Mucosa of descending colon (tissue), 3 donors: ENCODE results near the gene FRMD1. TPM values are rescaled to one million over a fixed set of nuclear protein-coding genes. Genes with fewer than 3 reads are reported as not detected.

Experiments
- ATAC-seq: fragments of 200-7000 bp; cut with Tn5 transposase; one replicate; pipeline ENCODE4 v1.9.1; 2020; ENCODE audit warnings: mild to moderate bottlenecking, moderate library complexity
- DNase-seq, 3 donors: peaks; one replicate each; pipeline ENCODE4 v3.0.0-alpha.2; 2020
- H3K36me3 ChIP-seq: fragments of 200-600 bp; one replicate; pipeline ENCODE4 v1.8.0; 2021; ENCODE audit warnings: low read depth, mild to moderate bottlenecking
- H3K4me1 ChIP-seq: fragments of 200-600 bp; one replicate; pipeline ENCODE4 v1.8.0; 2021; ENCODE audit warnings: low read depth, mild to moderate bottlenecking
- H3K4me3 ChIP-seq: fragments of 200-600 bp; one replicate; pipeline ENCODE4 v1.8.0; 2021; ENCODE audit warnings: mild to moderate bottlenecking
- H3K9me3 ChIP-seq: fragments of 200-600 bp; one replicate; pipeline ENCODE4 v1.8.0; 2021; ENCODE audit warnings: mild to moderate bottlenecking
- CTCF ChIP-seq: fragments of 200-600 bp; IDR thresholded peaks from one replicate; pipeline ENCODE4 v1.8.0; 2022; ENCODE audit warnings: antibody characterized with exemption, mild to moderate bottlenecking
- intact Hi-C, 2 donors: fragments of 100-400 bp; cut with DNase I in 1 of 2; cut with micrococcal nuclease in 1 of 2; formaldehyde crosslinking; loops; one replicate each; pipeline versions ENCODE4 v1.11.0 to v1.11.1; 2022; cut with DNase I, micrococcal nuclease
- total RNA-seq, 3 donors: library from RNA; stranded (reverse); fragmentation: NEBNext Ultra II Directional in 2 of 3; extraction: Animal tissue kit (Norgen Biotek cat#: 25700) in 2 of 3; gene quantifications; one replicate each; pipeline versions ENCODE4 v1.2.1 to v1.2.4, GENCODE V29; 2021 to 2023
- donor health status: DM: no; HTN: no; CAD: no; lungs with moderate emphysema.
- donor health status: DM: no; HTN: no; CAD: no.
- donor health status: DM: no; HTN: yes; CAD: no.

The FRMD1 gene
- total RNA-seq, 3 donors from 2014 or later, result 14.3 to 57.5 (median 17.1) TPM

GRCh38 chr6:168049277-168049676, 29.7 kb downstream of the FRMD1 start:
- Histone ChIP-seq H3K9me3 (no peaks in the 10 kb centered on the region), H3K4me1 (peaks cover 3% of the 10 kb centered on the region), H3K4me3 (no peak overlapping the region), H3K36me3 (no peaks in the 10 kb centered on the region)
- no peak for TF ChIP-seq CTCF
- ATAC-seq (no peak), DNase-seq (no peak)
- intact Hi-C loops, result no loop called here

GRCh38 chr6:168048724-168049025, 30.3 kb downstream of the FRMD1 start:
- no peak for TF ChIP-seq CTCF
- H3K9me3 ChIP-seq, result no peaks in the 10 kb centered on the region
- peak in 1 of 3 donors; percentile 46 for DNase-seq
- no peak overlapping the region for H3K4me3 ChIP-seq
- ATAC-seq, result no peak
- no peaks in the 10 kb centered on the region for H3K36me3 ChIP-seq
- intact Hi-C loops, result no loop called here
- peaks cover 3% of the 10 kb centered on the region for H3K4me1 ChIP-seq

GRCh38 chr6:168047841-168048723, 30.9 kb downstream of the FRMD1 start:
- intact Hi-C loops, result no loop called here
- Histone ChIP-seq H3K36me3 (no peaks in the 10 kb centered on the region), H3K4me3 (no peak overlapping the region), H3K9me3 (no peaks in the 10 kb centered on the region), H3K4me1 (peaks cover 3% of the 10 kb centered on the region)
- no peak for ATAC-seq
- TF ChIP-seq CTCF, result no peak
- DNase-seq, result no peak

DNA sequence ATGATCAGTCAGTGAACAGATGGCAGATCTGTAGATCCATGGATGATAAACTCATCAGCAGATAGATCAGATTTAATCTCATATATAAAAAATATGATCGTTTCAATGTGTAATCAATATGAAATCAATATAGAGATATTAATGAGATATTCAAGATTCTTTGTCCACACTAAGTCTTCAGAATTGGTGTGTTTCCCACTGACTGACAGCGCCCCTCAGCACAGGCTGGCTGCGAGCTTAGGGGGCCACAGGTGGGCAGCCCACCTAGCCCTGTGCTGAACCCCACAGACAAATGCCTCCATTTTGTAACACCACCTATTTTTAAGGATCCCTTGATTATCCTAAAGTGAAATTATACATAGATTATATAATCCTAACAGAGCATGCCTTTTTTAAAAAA, 32.3 kb downstream of the FRMD1 start:
- TF ChIP-seq CTCF, result no peak
- H3K36me3 ChIP-seq, result no peaks in the 10 kb centered on the region
- intact Hi-C loops, result no loop called here
- no peak overlapping the region for H3K4me3 ChIP-seq
- ATAC-seq (no peak), DNase-seq (no peak)
- no peaks in the 10 kb centered on the region for H3K4me1 ChIP-seq
- peaks cover 2% of the 10 kb centered on the region for H3K9me3 ChIP-seq

DNA sequence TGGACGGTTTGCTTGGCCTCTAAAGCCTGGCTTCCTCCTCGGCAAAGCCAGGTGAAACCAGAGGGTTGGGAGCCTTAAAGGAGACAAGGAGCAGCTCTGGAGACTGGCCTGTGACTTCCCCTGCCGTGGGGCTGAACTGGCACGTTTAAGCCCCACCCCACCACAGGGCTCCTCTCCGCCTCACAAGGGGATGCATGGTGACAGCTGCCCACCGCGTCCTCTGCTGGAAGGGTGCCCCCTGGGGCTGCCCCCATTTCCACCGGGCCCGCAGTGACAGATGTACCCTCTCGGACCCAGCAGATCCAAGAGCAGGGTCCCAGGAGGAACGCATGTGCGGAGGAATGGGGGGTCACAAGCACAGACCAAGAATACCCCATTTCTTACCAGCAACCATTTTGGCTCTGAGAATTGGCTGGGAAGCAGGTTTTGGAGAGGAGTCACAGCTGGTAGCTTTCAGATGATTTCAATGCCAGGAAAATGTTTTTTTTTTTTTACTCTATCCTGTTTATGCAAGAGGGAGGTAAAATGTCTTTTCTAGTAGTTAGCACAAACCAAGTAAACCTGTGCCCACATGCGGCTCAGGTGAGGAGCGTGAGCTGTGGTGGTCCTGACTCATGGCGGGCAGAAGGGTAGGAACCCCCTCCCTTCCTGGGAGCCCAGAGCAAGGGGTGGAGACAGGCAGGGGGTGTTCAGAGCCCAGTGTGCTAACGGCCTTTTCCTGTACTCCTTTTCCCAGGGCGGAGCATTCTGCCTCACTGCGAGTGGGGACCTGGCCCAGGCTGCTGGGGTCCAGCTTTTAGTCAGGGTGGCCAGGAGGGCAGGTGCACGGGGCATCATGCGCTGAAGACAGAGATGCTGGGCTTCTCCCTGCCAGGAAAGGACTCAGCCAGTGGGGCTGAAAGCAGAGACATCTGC, 33.0 kb downstream of the FRMD1 start:
- DNase-seq (peak in 1 of 3 donors; percentile 49), ATAC-seq (no peak)
- Histone ChIP-seq H3K4me1 (no peaks in the 10 kb centered on the region), H3K36me3 (no peaks in the 10 kb centered on the region), H3K9me3 (peaks cover 4% of the 10 kb centered on the region), H3K4me3 (no peak overlapping the region)
- intact Hi-C loops, result no loop called here
- no peak for TF ChIP-seq CTCF
